ENCODE data around the gene RBKS.

The RBKS gene

DNA sequence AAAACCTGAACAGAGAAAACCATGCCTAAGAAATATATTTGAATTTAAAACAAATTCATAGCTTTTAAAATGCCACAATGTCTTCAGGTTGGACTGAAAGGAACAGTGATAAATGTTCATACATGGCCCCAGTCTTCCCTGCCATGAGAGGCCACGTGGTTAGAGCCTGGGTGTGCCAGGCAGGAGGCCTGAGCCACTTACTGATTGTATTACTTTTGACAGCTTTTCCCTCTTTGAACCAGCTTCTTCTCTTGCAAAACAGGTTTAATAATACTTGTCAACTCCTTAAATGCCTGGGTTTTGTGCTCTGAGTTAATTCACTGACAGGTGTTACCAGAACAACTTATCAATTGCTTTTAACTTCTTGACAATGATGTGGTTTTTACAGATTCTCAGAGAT, 27.0 kb downstream of the RBKS start:
- Histone ChIP-seq H3K36me3 (ENCODE audit: control insufficient read depth, insufficient read depth, low read length) (no peaks in the 10 kb centered on the region), H3K27me3 (ENCODE audit: control insufficient read depth, insufficient read depth, low read length) (no peaks in the 10 kb centered on the region)

DNA sequence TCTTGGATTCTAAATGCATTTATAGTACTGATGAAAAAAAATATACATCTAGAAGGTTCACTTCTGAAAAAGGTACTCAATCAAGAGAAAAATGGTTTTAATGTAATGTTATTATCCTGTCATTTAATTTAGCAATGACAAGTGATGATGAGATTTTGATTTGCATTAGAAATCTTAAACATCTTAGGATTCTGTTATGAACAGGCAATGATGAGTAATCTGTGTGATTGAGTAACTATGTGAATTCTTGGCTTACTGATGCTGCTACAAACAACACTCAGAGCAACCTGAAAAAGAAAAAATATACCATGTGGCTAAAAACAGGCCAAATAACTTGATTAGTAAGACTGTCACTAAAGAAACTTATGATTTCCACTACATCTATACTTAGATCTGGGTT, 30.1 kb downstream of the RBKS start:
- Histone ChIP-seq H3K4me3 (ENCODE audit: low read length) (no peak overlapping the region), H3K36me3 (ENCODE audit: control insufficient read depth, insufficient read depth, low read length) (no peaks in the 10 kb centered on the region), H3K9me3 (ENCODE audit: control insufficient read depth, low read length) (no peaks in the 10 kb centered on the region), H3K4me1 (ENCODE audit: control insufficient read depth, insufficient read depth, low read length) (peaks cover 9% of the 10 kb centered on the region), H3K9ac (ENCODE audit: low read length) (no peak overlapping the region), H3K27me3 (ENCODE audit: control insufficient read depth, insufficient read depth, low read length) (no peaks in the 10 kb centered on the region)

More for the DNA sequence above, 27.0 kb downstream of the RBKS start:
- Histone ChIP-seq H3K4me1 (ENCODE audit: control insufficient read depth, insufficient read depth, low read length) (peaks cover 8% of the 10 kb centered on the region), H3K9me3 (ENCODE audit: control insufficient read depth, low read length) (no peaks in the 10 kb centered on the region), H3K4me3 (ENCODE audit: low read length) (no peak overlapping the region), H3K9ac (ENCODE audit: low read length) (no peak overlapping the region)

DNA sequence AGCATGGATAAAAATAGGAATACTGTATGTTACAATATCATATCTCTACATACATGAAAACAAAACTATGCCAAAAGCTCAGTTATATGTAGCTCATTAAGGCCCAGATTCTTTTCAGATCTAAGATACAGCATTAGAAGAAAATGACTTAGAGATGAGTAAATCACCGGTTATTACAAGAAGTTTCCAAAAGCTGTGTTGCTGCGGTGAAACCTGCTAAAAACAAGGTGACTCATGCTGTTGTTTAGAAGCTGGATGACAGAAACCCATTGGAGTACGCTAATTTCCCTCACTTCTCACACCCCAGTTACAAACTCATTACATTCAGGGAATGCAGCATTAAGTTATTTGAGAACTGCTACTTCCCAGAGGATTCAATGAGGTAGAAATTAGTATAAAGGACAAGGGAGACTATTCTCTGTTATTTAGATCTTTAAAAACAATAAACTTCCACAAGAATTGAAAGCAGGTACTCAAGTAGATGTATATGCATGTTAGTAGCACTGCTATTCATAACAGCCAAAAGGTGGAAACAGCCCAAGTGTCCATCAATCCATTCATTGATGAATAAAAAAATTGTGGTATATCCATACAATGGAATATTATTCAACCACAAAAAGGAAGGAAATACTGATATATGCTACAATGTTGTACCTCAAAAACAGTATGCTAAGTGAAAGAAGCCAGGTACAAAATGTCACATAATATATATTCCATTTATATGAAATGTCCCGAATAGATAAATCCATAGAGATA, 32.6 kb downstream of the RBKS start:
- no peak overlapping the region for H3K4me3 ChIP-seq (ENCODE audit: low read length)
- no peaks in the 10 kb centered on the region for H3K36me3 ChIP-seq (ENCODE audit: control insufficient read depth, insufficient read depth, low read length)
- H3K9ac ChIP-seq (ENCODE audit: low read length) = no peak overlapping the region

DNA sequence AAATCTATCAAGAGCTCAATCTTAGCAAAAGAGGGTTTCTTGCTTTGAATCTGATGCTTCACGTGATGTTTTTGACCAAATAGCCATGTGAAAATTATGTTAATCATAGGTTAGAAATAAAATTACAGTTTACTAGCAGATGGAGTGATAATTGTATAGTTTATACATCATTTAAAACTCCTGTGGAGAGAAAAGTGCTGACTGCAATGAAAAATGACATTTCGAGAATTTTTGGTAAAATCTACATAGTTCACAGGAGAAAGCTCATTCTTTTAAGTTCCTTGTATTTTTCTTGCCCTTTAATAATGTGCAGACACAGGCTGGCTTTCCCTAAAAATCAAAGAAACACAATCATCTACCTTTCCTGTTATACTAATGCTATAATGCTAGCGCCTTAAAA, 33.2 kb downstream of the RBKS start:
- Histone ChIP-seq H3K36me3 (ENCODE audit: control insufficient read depth, insufficient read depth, low read length) (no peaks in the 10 kb centered on the region), H3K27me3 (ENCODE audit: control insufficient read depth, insufficient read depth, low read length) (no peaks in the 10 kb centered on the region), H3K9me3 (ENCODE audit: control insufficient read depth, low read length) (no peaks in the 10 kb centered on the region), H3K9ac (ENCODE audit: low read length) (no peak overlapping the region), H3K4me1 (ENCODE audit: control insufficient read depth, insufficient read depth, low read length) (peaks cover 16% of the 10 kb centered on the region), H3K4me3 (ENCODE audit: low read length) (no peak overlapping the region)

More for the DNA sequence above, 32.6 kb downstream of the RBKS start:
- Histone ChIP-seq H3K9me3 (ENCODE audit: control insufficient read depth, low read length) (no peaks in the 10 kb centered on the region), H3K4me1 (ENCODE audit: control insufficient read depth, insufficient read depth, low read length) (peaks cover 16% of the 10 kb centered on the region), H3K27me3 (ENCODE audit: control insufficient read depth, insufficient read depth, low read length) (no peaks in the 10 kb centered on the region)

DNA sequence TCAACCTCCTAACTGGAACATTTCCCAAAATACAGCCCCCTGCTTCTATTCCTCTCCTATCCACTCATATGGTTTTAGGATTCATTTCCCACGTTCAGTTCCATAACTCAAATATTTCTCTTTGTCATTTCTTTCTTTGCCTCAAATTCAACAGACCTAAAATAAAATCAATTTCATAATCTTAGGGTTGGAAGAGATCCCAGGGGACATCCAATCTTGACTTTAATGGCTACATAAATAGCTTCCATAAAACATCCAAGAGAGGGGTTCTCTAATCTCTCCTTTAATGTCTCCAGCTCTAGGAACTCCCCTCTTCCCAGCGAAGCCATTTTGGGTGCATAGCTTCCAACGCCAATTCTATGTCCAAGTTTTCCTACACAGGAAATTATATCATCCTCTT, 33.8 kb downstream of the RBKS start:
- Histone ChIP-seq H3K9me3 (ENCODE audit: control insufficient read depth, low read length) (no peaks in the 10 kb centered on the region), H3K9ac (ENCODE audit: low read length) (no peak overlapping the region), H3K4me3 (ENCODE audit: low read length) (no peak overlapping the region), H3K4me1 (ENCODE audit: control insufficient read depth, insufficient read depth, low read length) (peaks cover 16% of the 10 kb centered on the region), H3K27me3 (ENCODE audit: control insufficient read depth, insufficient read depth, low read length) (no peaks in the 10 kb centered on the region), H3K36me3 (ENCODE audit: control insufficient read depth, insufficient read depth, low read length) (no peaks in the 10 kb centered on the region)

DNA sequence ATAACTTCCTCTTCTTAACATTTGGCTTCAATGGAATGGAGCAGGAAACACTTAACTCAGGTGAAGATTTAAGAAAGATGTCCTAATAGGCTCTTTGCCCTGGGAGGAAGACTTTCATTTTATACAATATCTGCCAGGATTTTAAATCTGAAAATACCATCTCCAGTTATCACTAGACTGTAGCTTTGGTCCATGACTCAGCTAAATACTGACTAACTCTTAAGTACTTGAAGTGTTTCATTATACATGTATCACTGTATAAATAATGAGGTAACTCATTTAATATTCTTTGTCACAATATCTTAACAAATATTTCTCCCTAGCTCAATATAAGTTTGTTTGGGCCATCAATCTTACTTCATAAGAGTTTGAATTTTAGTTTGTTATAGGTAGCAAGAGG, 34.7 kb downstream of the RBKS start:
- Histone ChIP-seq H3K4me3 (ENCODE audit: low read length) (no peak overlapping the region), H3K36me3 (ENCODE audit: control insufficient read depth, insufficient read depth, low read length) (no peaks in the 10 kb centered on the region), H3K9me3 (ENCODE audit: control insufficient read depth, low read length) (no peaks in the 10 kb centered on the region), H3K27me3 (ENCODE audit: control insufficient read depth, insufficient read depth, low read length) (no peaks in the 10 kb centered on the region), H3K9ac (ENCODE audit: low read length) (no peak overlapping the region), H3K4me1 (ENCODE audit: control insufficient read depth, insufficient read depth, low read length) (peaks cover 16% of the 10 kb centered on the region)

DNA sequence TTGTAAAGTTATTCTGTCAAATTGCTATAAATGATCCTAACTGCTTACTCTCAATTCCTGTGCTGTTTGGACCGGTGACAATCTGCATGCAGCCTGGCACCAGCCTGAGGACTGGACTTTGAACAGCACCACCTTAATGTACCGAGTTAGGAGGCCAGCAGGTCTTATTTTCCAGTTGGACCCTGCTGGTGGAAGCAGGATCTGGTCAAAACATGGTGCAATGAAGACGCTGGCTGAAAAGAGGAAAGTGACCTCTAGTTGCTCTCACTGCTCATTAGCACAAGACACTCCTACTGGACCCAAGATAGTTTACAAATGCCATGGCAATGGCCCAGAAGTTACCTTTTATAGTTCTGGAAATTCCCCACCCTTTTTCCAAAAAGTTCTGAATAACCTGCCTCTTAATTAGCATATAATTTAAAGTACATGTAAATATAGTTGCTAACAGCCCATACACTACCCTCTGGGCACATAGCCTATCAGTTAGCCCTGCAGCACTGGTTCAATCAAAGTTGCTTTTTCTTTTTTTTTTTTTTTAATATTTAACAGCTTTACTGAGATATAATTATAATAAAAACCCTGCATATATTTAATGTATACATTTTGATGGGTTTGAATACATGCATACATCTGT, 35.8 kb downstream of the RBKS start:
- H3K4me3 ChIP-seq (ENCODE audit: low read length) = no peak overlapping the region
- H3K27me3 ChIP-seq (ENCODE audit: control insufficient read depth, insufficient read depth, low read length) = no peaks in the 10 kb centered on the region
- H3K9me3 ChIP-seq (ENCODE audit: control insufficient read depth, low read length) = no peaks in the 10 kb centered on the region
- no peak overlapping the region for H3K9ac ChIP-seq (ENCODE audit: low read length)
- H3K36me3 ChIP-seq (ENCODE audit: control insufficient read depth, insufficient read depth, low read length) = no peaks in the 10 kb centered on the region
- peaks cover 16% of the 10 kb centered on the region for H3K4me1 ChIP-seq (ENCODE audit: control insufficient read depth, insufficient read depth, low read length)

DNA sequence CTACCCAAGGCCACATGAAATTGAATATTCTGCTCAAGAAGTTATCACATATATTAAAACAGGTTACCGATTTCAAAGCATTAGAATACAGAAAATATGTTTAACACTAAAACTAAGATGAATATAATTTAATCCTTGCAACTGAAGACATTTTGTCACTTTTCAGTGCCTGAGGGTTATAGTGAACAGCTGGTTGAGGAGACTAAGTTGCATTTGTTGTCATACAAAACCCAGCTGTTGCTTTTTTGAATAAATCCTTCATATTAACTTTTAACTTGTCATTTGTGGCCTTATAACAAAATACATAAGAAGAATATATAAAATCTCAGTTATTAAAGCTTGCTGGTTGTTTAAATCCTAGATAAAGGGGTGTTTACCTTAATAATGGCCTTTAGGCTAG, 37.5 kb downstream of the RBKS start:
- Histone ChIP-seq H3K4me1 (ENCODE audit: control insufficient read depth, insufficient read depth, low read length) (peaks cover 16% of the 10 kb centered on the region), H3K4me3 (ENCODE audit: low read length) (no peak overlapping the region), H3K27me3 (ENCODE audit: control insufficient read depth, insufficient read depth, low read length) (no peaks in the 10 kb centered on the region), H3K9ac (ENCODE audit: low read length) (no peak overlapping the region), H3K9me3 (ENCODE audit: control insufficient read depth, low read length) (no peaks in the 10 kb centered on the region), H3K36me3 (ENCODE audit: control insufficient read depth, insufficient read depth, low read length) (no peaks in the 10 kb centered on the region)

DNA sequence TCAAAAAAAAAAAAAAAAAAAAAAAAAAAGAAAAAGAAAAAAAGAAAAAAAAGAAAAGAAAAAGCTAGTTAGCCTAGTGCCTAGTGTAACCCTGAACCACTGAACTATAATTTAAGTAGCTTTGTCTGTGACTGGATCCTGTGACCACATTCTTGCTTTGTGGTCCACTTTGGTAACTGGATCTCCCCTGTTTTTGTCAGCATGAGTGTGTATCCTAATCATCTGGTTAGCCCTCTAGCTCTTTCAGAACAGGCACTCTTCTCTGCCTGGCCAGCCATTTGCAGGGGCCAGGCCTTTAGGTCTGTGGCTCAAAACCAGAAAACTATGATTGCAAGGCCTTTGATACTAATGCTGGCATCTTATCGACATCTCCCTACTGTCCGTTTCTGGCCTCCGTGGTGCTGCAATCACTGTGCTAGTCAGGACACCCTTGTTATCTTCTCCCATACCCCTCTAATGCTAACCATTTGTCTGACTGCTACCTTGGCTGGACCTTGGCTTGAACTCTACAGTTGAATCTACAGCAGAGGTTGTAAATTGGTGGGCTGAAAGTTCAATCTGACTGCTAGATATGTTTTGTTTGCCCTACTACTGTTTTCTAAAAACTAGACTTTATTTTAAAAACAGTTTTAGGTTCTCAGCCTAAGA, 40.5 kb downstream of the RBKS start:
- Histone ChIP-seq H3K4me3 (ENCODE audit: low read length) (no peak overlapping the region), H3K4me1 (ENCODE audit: control insufficient read depth, insufficient read depth, low read length) (peaks cover 11% of the 10 kb centered on the region), H3K27me3 (ENCODE audit: control insufficient read depth, insufficient read depth, low read length) (no peaks in the 10 kb centered on the region), H3K9ac (ENCODE audit: low read length) (no peak overlapping the region), H3K36me3 (ENCODE audit: control insufficient read depth, insufficient read depth, low read length) (no peaks in the 10 kb centered on the region), H3K9me3 (ENCODE audit: control insufficient read depth, low read length) (no peaks in the 10 kb centered on the region)

DNA sequence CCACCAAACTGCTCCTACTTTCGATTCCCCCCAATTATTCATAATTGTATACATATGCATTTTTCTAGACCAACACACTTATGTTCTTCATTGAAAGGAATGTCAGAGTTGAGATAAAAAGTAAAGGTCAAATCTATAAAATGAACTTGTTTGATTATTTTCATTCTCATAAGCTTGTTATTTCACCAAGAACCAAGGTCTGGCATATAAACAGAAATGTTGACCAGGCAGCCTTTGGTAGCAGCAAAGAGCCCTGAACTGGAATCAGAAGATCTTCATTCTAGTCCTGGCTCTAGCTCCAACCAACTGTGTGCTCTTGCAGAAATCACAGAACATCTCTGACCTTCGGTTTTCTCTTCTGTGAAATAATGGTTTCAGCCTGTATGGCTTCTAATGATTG, 42.9 kb downstream of the RBKS start:
- Histone ChIP-seq H3K4me1 (ENCODE audit: control insufficient read depth, insufficient read depth, low read length) (no peaks in the 10 kb centered on the region), H3K9ac (ENCODE audit: low read length) (no peak overlapping the region), H3K36me3 (ENCODE audit: control insufficient read depth, insufficient read depth, low read length) (no peaks in the 10 kb centered on the region), H3K4me3 (ENCODE audit: low read length) (no peak overlapping the region), H3K27me3 (ENCODE audit: control insufficient read depth, insufficient read depth, low read length) (no peaks in the 10 kb centered on the region), H3K9me3 (ENCODE audit: control insufficient read depth, low read length) (no peaks in the 10 kb centered on the region)

DNA sequence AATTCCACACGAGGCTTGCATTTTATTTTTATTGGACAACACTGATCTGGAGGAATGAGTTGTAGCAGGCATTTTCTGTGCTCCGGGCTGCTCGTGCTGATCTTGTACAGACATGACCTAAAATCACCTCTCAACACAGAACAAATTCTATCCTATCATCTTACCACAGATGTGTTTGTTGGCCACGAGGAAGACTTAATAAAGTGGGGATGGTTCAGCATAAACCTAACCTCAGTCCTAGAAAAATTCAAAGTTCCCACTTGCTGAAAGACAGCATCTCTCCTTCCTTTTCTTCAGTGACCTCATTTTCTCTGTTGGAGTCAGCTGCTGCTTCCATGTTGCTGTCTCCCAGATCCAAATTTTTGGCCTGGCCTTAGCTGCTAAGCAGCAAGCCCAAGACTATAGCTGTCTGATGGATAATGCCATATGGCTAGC, 45.3 kb downstream of the RBKS start:
- H3K9ac ChIP-seq (ENCODE audit: low read length) = no peak overlapping the region
- no peaks in the 10 kb centered on the region for H3K27me3 ChIP-seq (ENCODE audit: control insufficient read depth, insufficient read depth, low read length)
- no peaks in the 10 kb centered on the region for H3K9me3 ChIP-seq (ENCODE audit: control insufficient read depth, low read length)
- H3K4me3 ChIP-seq (ENCODE audit: low read length) = no peak overlapping the region
- H3K4me1 ChIP-seq (ENCODE audit: control insufficient read depth, insufficient read depth, low read length) = no peaks in the 10 kb centered on the region
- no peaks in the 10 kb centered on the region for H3K36me3 ChIP-seq (ENCODE audit: control insufficient read depth, insufficient read depth, low read length)

DNA sequence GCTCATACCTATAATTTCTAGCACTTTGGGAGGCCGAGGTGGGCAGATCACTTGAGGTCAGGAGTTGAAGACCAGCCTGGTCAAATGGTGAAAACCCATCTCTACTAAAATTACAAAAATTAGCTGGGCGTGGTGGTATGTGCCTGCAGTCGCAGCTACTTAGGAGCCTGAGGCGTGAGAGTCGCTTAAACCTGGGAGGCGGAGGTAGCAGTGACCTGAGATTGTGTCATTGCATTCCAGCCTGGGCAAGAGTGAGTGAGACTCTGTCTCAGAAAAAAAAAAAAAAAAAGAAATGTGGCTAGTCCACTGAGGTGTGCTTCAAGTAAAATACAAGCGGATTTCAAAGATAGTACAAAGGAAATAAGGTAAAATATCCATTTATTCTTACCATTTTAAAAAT, 46.2 kb downstream of the RBKS start:
- Histone ChIP-seq H3K36me3 (ENCODE audit: control insufficient read depth, insufficient read depth, low read length) (no peaks in the 10 kb centered on the region), H3K4me1 (ENCODE audit: control insufficient read depth, insufficient read depth, low read length) (peaks cover 3% of the 10 kb centered on the region), H3K27me3 (ENCODE audit: control insufficient read depth, insufficient read depth, low read length) (no peaks in the 10 kb centered on the region), H3K9me3 (ENCODE audit: control insufficient read depth, low read length) (no peaks in the 10 kb centered on the region), H3K4me3 (ENCODE audit: low read length) (no peak overlapping the region), H3K9ac (ENCODE audit: low read length) (no peak overlapping the region)

Data from mucosa of stomach (tissue), 1 donor.